T-cell (primary cell): Measurements from ENCODE around the gene TMEM114. TPM values are rescaled to one million over a fixed set of nuclear protein-coding genes. Genes with fewer than 3 reads are reported as not detected.

ENCODE experiments used
- ATAC-seq, 4 experiments: fragments of 200-7000 bp in 3 of 4; fragments of 150-1000 bp in 1 of 4; cut with Tn5 transposase; replicated peaks in 1 of 4; 1 replicate in 3 of 4; 2 replicates in 1 of 4; pipeline ENCODE4 v1.10.0; 2021; ENCODE audit warnings: moderate library complexity in 3 of 4, mild to moderate bottlenecking in 2 of 4, moderate number of reproducible peaks in 1 of 4
- CTCF ChIA-PET, 2 donors: fragments of 300-600 bp; sonication (Branson Sonifier 250); formaldehyde crosslinking; loops; one replicate each; lab custom pipeline; 2022; ENCODE audit warnings: antibody characterized with exemption in 2 of 2; lab: Charles Lee
- POLR2A ChIA-PET, 2 donors: fragments of 300-600 bp; sonication (Branson Sonifier 250); formaldehyde crosslinking; loops; one replicate each; lab custom pipeline; 2022; ENCODE audit warnings: antibody characterized with exemption in 2 of 2; lab: Charles Lee
- DNase-seq, 35 experiments: peaks; one replicate each; pipeline versions ENCODE4 v3.0.0 to v3.0.0-alpha.2; 2013 to 2023
- H3K27ac ChIP-seq: one replicate; pipeline ENCODE4 v1.5.1; 2013; ENCODE audit warnings: low read length
- H3K27me3 ChIP-seq, 2 experiments: replicated peaks in 1 of 2; 1 replicate in 1 of 2; 2 replicates in 1 of 2; pipeline versions ENCODE4 v1.6.1 to v1.7.0; 2013; ENCODE audit warnings: low read length in 1 of 2, mixed read lengths in 1 of 2; ENCODE audit not compliant: control insufficient read depth in 2 of 2, insufficient read depth in 2 of 2; ENCODE audit errors: extremely low read depth in 1 of 2
- H3K36me3 ChIP-seq, 2 donors: 1 replicate in 1 of 2; 2 replicates in 1 of 2; pipeline versions ENCODE4 v1.6.1 to v1.7.0; 2013; ENCODE audit warnings: low read length in 1 of 2; ENCODE audit not compliant: control insufficient read depth in 2 of 2, insufficient read depth in 1 of 2; ENCODE audit errors: extremely low read depth in 1 of 2
- H3K4me1 ChIP-seq, 2 experiments: 1 replicate in 1 of 2; 2 replicates in 1 of 2; pipeline versions ENCODE4 v1.6.1 to v1.7.0; 2013; ENCODE audit warnings: low read length in 2 of 2, mixed read lengths in 1 of 2; ENCODE audit not compliant: insufficient read depth in 2 of 2, control insufficient read depth in 1 of 2; ENCODE audit errors: extremely low read depth in 1 of 2
- H3K4me3 ChIP-seq, 2 donors: 1 replicate in 1 of 2; 2 replicates in 1 of 2; pipeline versions ENCODE4 v1.5.1 to v1.7.0; 2013; ENCODE audit warnings: mild to moderate bottlenecking in 2 of 2, low read length in 1 of 2, moderate library complexity in 1 of 2; ENCODE audit not compliant: control insufficient read depth in 1 of 2; ENCODE audit errors: extremely low read depth in 1 of 2
- H3K9me3 ChIP-seq: 2 replicates; pipeline ENCODE4 v1.7.0; 2013
- H3K27ac Mint-ChIP-seq, 2 donors: one replicate each; pipeline ENCODE4 v1.8.0; 2020 to 2021; ENCODE audit warnings: mild to moderate bottlenecking in 2 of 2, mixed read lengths in 2 of 2
- H3K27me3 Mint-ChIP-seq, 2 donors: one replicate each; pipeline ENCODE4 v1.8.0; 2021 to 2022; ENCODE audit warnings: mixed read lengths in 2 of 2
- H3K36me3 Mint-ChIP-seq: one replicate; pipeline ENCODE4 v1.8.0; 2021; ENCODE audit warnings: mixed read lengths
- H3K4me1 Mint-ChIP-seq, 3 donors: one replicate each; pipeline ENCODE4 v1.8.0; 2020 to 2022; ENCODE audit warnings: mixed read lengths in 3 of 3, mild to moderate bottlenecking in 1 of 3
- H3K4me3 Mint-ChIP-seq, 3 donors: one replicate each; pipeline ENCODE4 v1.8.0; 2020 to 2022; ENCODE audit warnings: mild to moderate bottlenecking in 3 of 3, mixed read lengths in 3 of 3, moderate library complexity in 3 of 3
- H3K9me3 Mint-ChIP-seq, 3 donors: one replicate each; pipeline ENCODE4 v1.8.0; 2020 to 2022; ENCODE audit warnings: mixed read lengths in 3 of 3
- WGBS: methylation state at CpG from one replicate; pipeline ENCODE4 v1.1.5; 2013; ENCODE audit warnings: missing lambda C conversion rate; ENCODE audit not compliant: insufficient coverage; 5-methylcytosine and 5-hydroxymethylcytosine counted together
- total RNA-seq, 35 experiments: library from RNA in 6 of 35; stranded (reverse) in 6 of 35; fragments of 120-200 nt in 1 of 35; gene quantifications; one replicate each; pipeline versions ENCODE4 v1.2.1 to v1.2.4 and lab custom pipeline; 2013 to 2026

The TMEM114 gene
- total RNA-seq, 5 donors from 2014 or later (not counting 1 experiment from before 2014, with no cell fraction given), result not detected

DNA sequence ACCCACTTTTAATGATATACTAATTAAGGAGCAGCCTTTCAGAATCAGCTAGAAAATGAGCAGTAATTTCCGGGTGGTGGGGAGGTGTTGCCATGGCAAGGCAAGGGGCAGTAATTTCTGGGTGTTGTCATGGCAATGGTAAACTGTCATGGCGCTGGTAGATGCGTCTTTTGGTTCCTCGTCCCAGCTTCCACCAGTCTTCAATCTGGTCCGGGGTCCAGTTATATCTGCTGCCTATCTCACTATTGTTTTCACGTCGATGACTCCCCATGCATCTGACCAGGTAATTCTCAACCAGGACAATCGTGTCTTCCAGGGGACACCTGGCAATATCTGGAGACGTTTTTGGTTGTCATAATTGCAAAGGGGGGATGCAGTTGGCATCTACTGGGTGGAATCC, 34.9 kb downstream of the TMEM114 start:
- DNase-seq (no peak), ATAC-seq (no peak)
- Mint-ChIP-seq H3K4me3 (no peak overlapping the region), H3K27ac (no peak overlapping the region), H3K27me3 (peaks cover 42 to 48% of the 10 kb centered on the region in 2 donors), H3K36me3 (no peaks in the 10 kb centered on the region), H3K4me1 (peaks cover 0 to 2% (median 1%) of the 10 kb centered on the region in 3 donors), H3K9me3 (no peaks in the 10 kb centered on the region)
- Histone ChIP-seq H3K27me3 (peaks cover 2 to 45% of the 10 kb centered on the region in 2 experiments), H3K4me3 (no peak overlapping the region), H3K36me3 (no peaks in the 10 kb centered on the region), H3K9me3 (no peaks in the 10 kb centered on the region), H3K4me1 (no peaks in the 10 kb centered on the region), H3K27ac (no peak overlapping the region)
- CTCF ChIA-PET, result interaction anchor here in 1 of 2 donors (0.6 to 1.0 kb wide), 2 partner anchors 12 to 323 kb away, joined by 3 read pairs; no protein-coding TSS in a partner anchor
- POLR2A ChIA-PET, result no interaction called here
- 79% methylated on average over 6 of the region's 9 CpGs for WGBS

DNA sequence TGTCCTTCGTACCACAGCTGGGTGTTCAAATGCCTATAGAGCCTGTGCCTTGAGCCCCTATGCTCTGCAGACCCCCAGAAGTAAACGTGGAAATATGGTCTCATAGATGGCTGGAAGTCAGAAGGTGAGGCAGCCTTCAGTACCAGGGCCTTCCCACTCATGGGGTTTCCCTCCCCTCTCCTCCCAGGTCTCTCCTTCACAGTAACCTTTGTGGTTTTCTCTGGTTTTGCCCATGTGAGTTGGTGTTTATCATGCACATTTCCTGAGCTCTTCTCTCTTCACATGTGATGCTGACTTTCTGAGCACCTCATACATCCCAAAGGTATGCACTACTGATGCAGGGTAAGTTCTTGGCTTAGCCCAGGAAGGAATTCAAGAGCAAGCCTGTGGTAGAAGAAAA, 35.4 kb downstream of the TMEM114 start:
- WGBS, result 100% methylated on average over 1 of the region's 2 CpGs
- ChIA-PET CTCF (interaction anchor here in 1 of 2 donors (1.0 kb wide), 1 partner anchor 12 kb away, joined by 3 read pairs; no protein-coding TSS in a partner anchor), POLR2A (interaction anchor here in 1 of 2 donors (0.6 kb wide), 1 partner anchor 1097 kb away, joined by 3 read pairs; no protein-coding TSS in a partner anchor)
- DNase-seq (no peak), ATAC-seq (no peak)
- H3K36me3 Mint-ChIP-seq, result no peaks in the 10 kb centered on the region
- H3K4me1 Mint-ChIP-seq, result peaks cover 0 to 2% (median 1%) of the 10 kb centered on the region in 3 donors
- no peak overlapping the region for H3K4me3 Mint-ChIP-seq
- no peak overlapping the region for H3K27ac Mint-ChIP-seq
- peaks cover 44 to 49% of the 10 kb centered on the region in 2 donors for H3K27me3 Mint-ChIP-seq
- Histone ChIP-seq H3K27ac (no peak overlapping the region), H3K36me3 (no peaks in the 10 kb centered on the region), H3K4me1 (no peaks in the 10 kb centered on the region), H3K4me3 (no peak overlapping the region), H3K27me3 (peaks cover 2 to 46% of the 10 kb centered on the region in 2 experiments), H3K9me3 (no peaks in the 10 kb centered on the region)
- no peaks in the 10 kb centered on the region for H3K9me3 Mint-ChIP-seq

DNA sequence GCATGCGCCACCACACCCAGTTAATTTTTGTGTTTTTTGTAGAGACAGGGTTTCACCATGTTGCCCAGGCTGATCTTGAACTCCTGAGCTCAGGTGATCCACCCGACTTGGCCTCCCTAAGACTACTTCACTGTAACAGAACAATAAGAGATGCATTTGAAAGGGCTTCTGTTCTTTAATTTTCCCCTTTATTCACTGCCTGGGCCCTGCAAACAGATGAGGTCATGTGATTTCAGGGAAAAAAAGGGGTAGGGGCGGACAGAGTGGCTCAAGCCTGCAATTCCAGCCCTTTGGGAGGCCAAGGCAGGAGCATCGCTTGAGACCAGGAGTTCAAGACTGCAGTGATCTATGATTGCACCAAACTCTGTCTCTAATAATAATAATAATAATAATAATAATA, 36.3 kb downstream of the TMEM114 start:
- H3K27me3 Mint-ChIP-seq, result peaks cover 51 to 57% of the 10 kb centered on the region in 2 donors
- H3K4me1 ChIP-seq, result no peaks in the 10 kb centered on the region
- no peaks in the 10 kb centered on the region for H3K9me3 Mint-ChIP-seq
- no peaks in the 10 kb centered on the region for H3K36me3 Mint-ChIP-seq
- DNase-seq (no peak), ATAC-seq (no peak)
- H3K27me3 ChIP-seq, result peaks cover 2 to 42% of the 10 kb centered on the region in 2 experiments
- no peaks in the 10 kb centered on the region for H3K36me3 ChIP-seq
- no peak overlapping the region for H3K4me3 Mint-ChIP-seq
- H3K9me3 ChIP-seq, result no peaks in the 10 kb centered on the region
- H3K27ac ChIP-seq, result no peak overlapping the region
- POLR2A ChIA-PET, result no interaction called here
- 20% methylated on average over 1 of the region's 4 CpGs for WGBS
- H3K4me3 ChIP-seq, result no peak overlapping the region
- peaks cover 0 to 2% (median 1%) of the 10 kb centered on the region in 3 donors for H3K4me1 Mint-ChIP-seq
- CTCF ChIA-PET, result no interaction called here
- no peak overlapping the region for H3K27ac Mint-ChIP-seq

DNA sequence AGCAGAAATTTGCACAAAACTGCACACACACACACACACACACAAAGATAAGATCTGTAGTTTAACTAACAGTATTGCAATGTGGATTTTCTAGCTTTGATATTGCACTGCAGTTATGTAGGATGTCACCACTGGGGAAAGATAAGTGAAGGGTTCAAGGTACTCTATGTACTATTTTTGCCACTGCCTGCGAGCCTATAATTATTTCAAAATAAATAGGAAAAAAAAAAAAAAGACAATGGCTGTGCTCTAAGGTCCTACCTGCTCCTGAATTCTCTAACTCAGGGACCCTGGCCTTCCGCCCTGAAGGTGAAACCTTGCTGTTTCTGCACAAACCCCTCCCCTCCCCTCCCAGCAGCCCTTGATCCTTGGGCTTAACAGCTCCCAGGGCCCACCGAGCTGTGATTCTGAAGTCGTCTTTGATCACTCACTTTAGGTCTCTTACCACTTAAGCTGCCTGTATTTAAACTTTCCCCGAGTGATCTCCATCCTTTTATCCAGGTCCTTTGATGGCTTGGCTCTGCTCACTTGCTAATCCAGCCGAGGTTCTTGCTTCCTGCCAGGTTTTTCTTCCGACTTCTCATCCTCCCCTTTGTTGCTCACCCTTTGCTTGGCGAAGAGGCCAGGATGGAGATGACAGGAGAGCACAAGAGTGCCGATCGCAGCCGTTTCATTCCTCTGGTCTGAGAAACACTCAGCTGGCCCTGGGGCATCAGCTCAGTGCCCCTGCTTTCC, 37.7 kb downstream of the TMEM114 start:
- H3K36me3 Mint-ChIP-seq, result no peaks in the 10 kb centered on the region
- peaks cover 2 to 43% of the 10 kb centered on the region in 2 experiments for H3K27me3 ChIP-seq
- H3K9me3 ChIP-seq, result no peaks in the 10 kb centered on the region
- ChIA-PET POLR2A (interaction anchor here in 1 of 2 donors (0.7 kb wide), 2 partner anchors 28 to 596 kb away, joined by 3 to 4 read pairs; no protein-coding TSS in a partner anchor), CTCF (interaction anchor here in 1 of 2 donors (0.7 kb wide), 1 partner anchor 18 kb away, joined by 3 read pairs; no protein-coding TSS in a partner anchor)
- no peak overlapping the region for H3K4me3 ChIP-seq
- H3K4me1 ChIP-seq, result no peaks in the 10 kb centered on the region
- no peak for ATAC-seq
- no peaks in the 10 kb centered on the region for H3K36me3 ChIP-seq
- H3K4me1 Mint-ChIP-seq, result peaks cover 0 to 2% (median 1%) of the 10 kb centered on the region in 3 donors
- H3K27ac Mint-ChIP-seq, result no peak overlapping the region
- no peak overlapping the region for H3K4me3 Mint-ChIP-seq
- H3K27ac ChIP-seq, result no peak overlapping the region
- 24% methylated on average over 8 of the region's 11 CpGs for WGBS
- no peaks in the 10 kb centered on the region for H3K9me3 Mint-ChIP-seq
- no peak for DNase-seq
- H3K27me3 Mint-ChIP-seq, result peaks cover 59 to 67% of the 10 kb centered on the region in 2 donors

DNA sequence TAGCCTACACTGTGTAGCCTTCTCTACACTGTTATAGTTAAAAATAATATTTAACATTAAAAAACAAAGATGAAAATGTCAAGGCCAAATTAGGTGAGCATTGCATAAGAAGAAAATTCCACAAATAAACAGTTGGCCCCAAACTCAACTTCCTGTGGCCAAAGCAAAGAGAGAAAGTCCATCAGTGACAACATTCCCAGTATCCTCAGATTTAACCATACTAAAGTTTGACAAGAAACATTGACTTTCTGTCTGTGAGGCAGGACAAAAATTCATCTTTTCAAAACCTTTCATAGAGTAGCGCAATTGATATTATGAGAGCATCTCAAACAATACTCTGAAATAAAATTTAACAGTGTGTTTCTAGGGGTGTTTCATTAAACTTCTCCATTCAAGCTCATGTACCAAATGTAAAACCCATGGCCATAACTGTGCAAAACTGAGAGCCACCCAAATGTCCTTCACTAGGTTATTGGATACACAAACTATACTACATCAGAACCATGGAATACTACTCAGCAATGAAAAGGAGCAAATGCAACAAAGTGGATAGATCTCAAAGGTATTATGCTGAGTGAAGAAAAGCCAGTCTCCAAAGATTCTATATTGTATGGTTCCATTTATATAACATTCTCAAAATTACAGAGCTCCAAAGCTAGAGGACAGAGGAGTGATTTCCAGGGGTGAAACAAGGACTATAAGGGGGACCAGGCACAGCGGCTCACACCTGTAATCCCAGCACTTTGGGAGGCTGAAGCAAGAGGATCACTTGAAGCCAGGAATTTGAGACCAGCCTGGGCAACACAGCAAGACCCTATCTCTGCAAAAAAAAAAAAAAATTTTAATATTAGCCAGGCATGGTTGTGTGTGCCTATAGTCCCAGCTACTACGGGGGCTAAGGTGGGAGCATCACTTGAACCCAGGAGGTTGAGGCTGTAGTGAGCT, 38.7 kb downstream of the TMEM114 start:
- ChIA-PET CTCF (interaction anchor here in 1 of 2 donors (0.7 kb wide), 1 partner anchor 17 kb away, joined by 3 read pairs; no protein-coding TSS in a partner anchor), POLR2A (interaction anchor here in 1 of 2 donors (0.7 kb wide), 1 partner anchor 597 kb away, joined by 3 read pairs; no protein-coding TSS in a partner anchor)
- Mint-ChIP-seq H3K9me3 (no peaks in the 10 kb centered on the region), H3K27me3 (peaks cover 57 to 71% of the 10 kb centered on the region in 2 donors), H3K36me3 (no peaks in the 10 kb centered on the region), H3K27ac (no peak overlapping the region), H3K4me3 (no peak overlapping the region), H3K4me1 (peaks cover 0 to 2% (median 1%) of the 10 kb centered on the region in 3 donors)
- Histone ChIP-seq H3K9me3 (no peaks in the 10 kb centered on the region), H3K27ac (no peak overlapping the region), H3K4me3 (no peak overlapping the region), H3K4me1 (no peaks in the 10 kb centered on the region), H3K36me3 (no peaks in the 10 kb centered on the region), H3K27me3 (peaks cover 0 to 40% of the 10 kb centered on the region in 2 experiments)
- no peak for DNase-seq
- WGBS, result no CpG with 5 or more reads among the region's 3 CpGs
- ATAC-seq, result no peak
